Type B pancreatic cell (in vitro differentiated cells): ENCODE results near the gene PHACTR1. TPM values are rescaled to one million over a fixed set of nuclear protein-coding genes. Genes with fewer than 3 reads are reported as not detected.

ENCODE experiments used
- DNase-seq: peaks from one replicate; pipeline ENCODE4 v3.0.0; 2021; ENCODE audit warnings: mixed read lengths; ENCODE audit not compliant: unreplicated experiment; ENCODE audit errors: extremely low spot score
- H3K27ac Mint-ChIP-seq: 2 replicates; pipeline ENCODE4 v1.8.0; 2021; ENCODE audit warnings: mild to moderate bottlenecking, mixed read lengths
- H3K27me3 Mint-ChIP-seq: 2 replicates; pipeline ENCODE4 v1.8.0; 2021; ENCODE audit warnings: mixed read lengths
- H3K36me3 Mint-ChIP-seq: 2 replicates; pipeline ENCODE4 v1.8.0; 2021; ENCODE audit warnings: mixed read lengths
- H3K4me1 Mint-ChIP-seq: one replicate; pipeline ENCODE4 v1.8.0; 2021; ENCODE audit warnings: mixed read lengths; ENCODE audit not compliant: unreplicated experiment
- H3K4me3 Mint-ChIP-seq: 2 replicates; pipeline ENCODE4 v1.8.0; 2021; ENCODE audit warnings: mild to moderate bottlenecking, mixed read lengths
- H3K9me3 Mint-ChIP-seq: 2 replicates; pipeline ENCODE4 v1.8.0; 2021; ENCODE audit warnings: mixed read lengths
- total RNA-seq: library from RNA; stranded (reverse); gene quantifications from 2 replicates; pipeline ENCODE4 v1.2.1, GENCODE V29; 2021; ENCODE audit warnings: low replicate concordance
- TF ChIP-seq, protein P1 (sequence below): fragments of 200-600 bp; sonication (generic); conservative IDR thresholded peaks from 2 replicates; pipeline ENCODE4 v1.5.0; 2021; ENCODE audit warnings: antibody characterized with exemption, mild to moderate bottlenecking

The PHACTR1 gene
- total RNA-seq, 1 donor from 2014 or later: 12.3 TPM

DNA sequence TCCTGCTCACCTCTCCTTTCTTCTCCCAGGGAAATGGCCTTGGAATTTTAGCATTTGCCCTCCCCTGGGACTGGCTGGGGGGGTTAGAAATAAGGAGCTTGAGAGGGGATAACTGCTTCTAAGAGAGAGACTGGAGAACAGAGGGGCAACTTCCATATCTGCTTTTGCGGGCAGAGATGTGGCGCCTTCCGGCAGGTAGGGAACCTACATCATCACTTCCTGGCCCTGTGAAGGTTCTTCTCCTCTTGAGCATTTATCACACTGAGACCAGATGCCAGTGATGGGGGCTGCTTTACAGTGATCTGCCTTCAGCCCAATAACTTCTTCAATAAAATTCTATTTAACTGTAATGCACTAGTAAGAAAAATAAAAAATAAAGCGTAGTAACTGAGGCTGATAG is 563.7 kb downstream of the PHACTR1 start:
- Mint-ChIP-seq H3K27me3 (no peaks in the 10 kb centered on the region), H3K4me3 (no peak overlapping the region), H3K9me3 (no peaks in the 10 kb centered on the region), H3K36me3 (peaks cover 3% of the 10 kb centered on the region), H3K27ac (no peak overlapping the region), H3K4me1 (no peaks in the 10 kb centered on the region)
- TF ChIP-seq, protein P1, sequence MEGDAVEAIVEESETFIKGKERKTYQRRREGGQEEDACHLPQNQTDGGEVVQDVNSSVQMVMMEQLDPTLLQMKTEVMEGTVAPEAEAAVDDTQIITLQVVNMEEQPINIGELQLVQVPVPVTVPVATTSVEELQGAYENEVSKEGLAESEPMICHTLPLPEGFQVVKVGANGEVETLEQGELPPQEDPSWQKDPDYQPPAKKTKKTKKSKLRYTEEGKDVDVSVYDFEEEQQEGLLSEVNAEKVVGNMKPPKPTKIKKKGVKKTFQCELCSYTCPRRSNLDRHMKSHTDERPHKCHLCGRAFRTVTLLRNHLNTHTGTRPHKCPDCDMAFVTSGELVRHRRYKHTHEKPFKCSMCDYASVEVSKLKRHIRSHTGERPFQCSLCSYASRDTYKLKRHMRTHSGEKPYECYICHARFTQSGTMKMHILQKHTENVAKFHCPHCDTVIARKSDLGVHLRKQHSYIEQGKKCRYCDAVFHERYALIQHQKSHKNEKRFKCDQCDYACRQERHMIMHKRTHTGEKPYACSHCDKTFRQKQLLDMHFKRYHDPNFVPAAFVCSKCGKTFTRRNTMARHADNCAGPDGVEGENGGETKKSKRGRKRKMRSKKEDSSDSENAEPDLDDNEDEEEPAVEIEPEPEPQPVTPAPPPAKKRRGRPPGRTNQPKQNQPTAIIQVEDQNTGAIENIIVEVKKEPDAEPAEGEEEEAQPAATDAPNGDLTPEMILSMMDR: no peak
- no peak for DNase-seq

DNA sequence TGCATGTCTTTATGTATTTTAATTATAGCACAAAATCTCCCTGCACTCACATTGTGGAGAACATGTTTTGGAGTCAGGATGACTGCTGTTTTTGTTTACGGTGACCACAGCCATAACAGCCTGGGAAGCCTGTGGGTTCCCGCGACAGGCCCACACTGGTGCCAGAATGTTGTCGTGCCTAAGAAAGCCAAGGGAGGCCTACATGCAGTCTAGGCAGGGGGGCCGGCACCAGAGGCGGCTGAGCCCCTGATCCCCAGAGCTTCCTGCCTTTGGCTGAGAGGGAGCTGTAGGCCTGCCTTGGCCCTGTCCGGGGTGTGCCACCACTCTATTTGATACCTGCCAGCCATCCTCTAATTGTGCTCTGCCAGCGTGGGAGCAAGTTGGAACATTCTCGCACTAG is 565.1 kb downstream of the PHACTR1 start:
- H3K9me3 Mint-ChIP-seq: no peaks in the 10 kb centered on the region

DNA sequence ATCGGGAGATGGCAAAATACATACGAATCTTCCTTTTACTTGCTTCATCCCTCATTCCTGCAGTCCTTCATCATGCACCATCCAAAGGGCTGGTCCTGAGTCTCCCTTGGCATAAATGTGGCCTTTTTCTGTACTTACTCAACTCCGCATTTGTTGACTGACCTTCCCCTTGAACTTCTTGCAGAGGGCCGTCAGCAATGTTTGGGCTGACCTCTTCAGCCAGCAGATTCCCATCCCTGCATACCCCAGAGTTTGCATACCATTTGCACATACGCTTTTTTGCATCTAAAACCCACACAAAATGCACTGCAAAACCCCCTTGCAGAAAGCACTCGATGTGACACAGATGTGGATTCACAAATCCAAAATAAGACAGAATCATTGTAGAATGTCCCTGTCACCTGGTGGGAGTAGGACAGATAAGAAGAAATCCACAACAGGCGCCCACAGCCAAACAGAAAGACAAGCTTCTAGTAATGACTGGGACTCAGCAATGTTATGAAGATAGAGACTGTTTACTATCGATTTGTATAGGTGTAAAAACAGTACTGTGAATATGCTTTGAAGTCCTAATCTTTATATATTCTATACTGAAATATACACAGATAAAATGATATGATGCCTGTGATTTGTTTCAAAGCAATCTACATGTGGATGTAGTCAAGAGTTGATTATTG is 566.0 kb downstream of the PHACTR1 start:
- Mint-ChIP-seq H3K27ac (no peak overlapping the region), H3K4me3 (no peak overlapping the region), H3K9me3 (no peaks in the 10 kb centered on the region), H3K4me1 (no peaks in the 10 kb centered on the region), H3K36me3 (peaks cover 23% of the 10 kb centered on the region), H3K27me3 (no peaks in the 10 kb centered on the region)
- no peak for DNase-seq
- TF ChIP-seq, protein P1: no peak

More for the DNA sequence above, 565.1 kb downstream of the PHACTR1 start:
- Mint-ChIP-seq H3K36me3 (peaks cover 15% of the 10 kb centered on the region), H3K4me1 (no peaks in the 10 kb centered on the region), H3K27me3 (no peaks in the 10 kb centered on the region), H3K27ac (no peak overlapping the region), H3K4me3 (no peak overlapping the region)
- no peak for DNase-seq
- TF ChIP-seq, protein P1: no peak

DNA sequence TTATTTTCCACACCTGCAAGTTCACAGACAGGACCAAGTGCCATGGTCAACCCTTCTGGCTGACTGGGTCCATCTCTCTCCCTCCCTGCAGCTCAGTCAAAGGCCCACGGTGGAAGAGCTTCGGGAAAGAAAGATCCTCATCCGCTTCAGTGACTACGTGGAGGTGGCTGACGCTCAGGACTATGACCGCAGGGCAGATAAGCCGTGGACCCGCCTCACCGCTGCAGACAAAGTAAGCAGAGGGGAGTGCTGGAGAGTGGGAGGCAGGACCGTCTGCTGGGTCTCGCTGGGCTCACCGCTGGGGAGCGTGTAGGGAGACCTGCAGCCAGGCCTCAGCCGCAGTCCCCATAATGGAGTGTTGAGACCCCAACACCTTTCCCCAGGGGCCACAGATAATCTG is 566.8 kb downstream of the PHACTR1 start:
- H3K36me3 Mint-ChIP-seq: peaks cover 25% of the 10 kb centered on the region
- no peaks in the 10 kb centered on the region for H3K4me1 Mint-ChIP-seq
- no peak overlapping the region for H3K4me3 Mint-ChIP-seq
- DNase-seq: no peak
- TF ChIP-seq, protein P1: no peak
- no peaks in the 10 kb centered on the region for H3K27me3 Mint-ChIP-seq
- H3K27ac Mint-ChIP-seq: no peak overlapping the region
- H3K9me3 Mint-ChIP-seq: no peaks in the 10 kb centered on the region

DNA sequence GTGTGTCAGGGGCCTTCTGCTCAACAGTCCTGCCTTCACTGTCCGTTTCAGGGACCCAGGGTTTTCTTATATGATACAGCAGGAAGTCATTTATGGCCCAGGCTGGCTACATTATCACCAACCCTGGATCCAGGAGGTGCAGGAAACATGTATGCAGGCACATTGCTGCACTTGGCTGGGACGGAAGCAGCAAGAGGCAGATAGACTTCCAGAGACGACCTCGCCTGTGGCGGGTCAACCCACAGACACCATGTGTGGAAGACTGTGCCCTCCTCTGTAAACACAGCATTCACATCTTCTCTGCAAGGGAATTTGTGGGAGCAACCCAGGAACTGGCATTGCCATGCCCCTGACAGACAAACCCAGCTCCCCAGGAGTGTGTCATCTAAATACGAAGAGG is 568.1 kb downstream of the PHACTR1 start:
- Mint-ChIP-seq H3K36me3 (peaks cover 32% of the 10 kb centered on the region), H3K4me1 (peaks cover 3% of the 10 kb centered on the region), H3K4me3 (no peak overlapping the region), H3K27me3 (no peaks in the 10 kb centered on the region), H3K9me3 (no peaks in the 10 kb centered on the region), H3K27ac (no peak overlapping the region)
- DNase-seq: no peak
- TF ChIP-seq, protein P1: no peak
